ENCODE data around the gene SF3B4. TPM values are rescaled to one million over a fixed set of nuclear protein-coding genes. Genes with fewer than 3 reads are reported as not detected.

The SF3B4 gene
- total and polyA plus RNA-seq, 2 of the 8 experiments (the other 6 are each of a cell fraction or from before 2014, with no cell fraction given) = 81.1 to 122 TPM

DNA sequence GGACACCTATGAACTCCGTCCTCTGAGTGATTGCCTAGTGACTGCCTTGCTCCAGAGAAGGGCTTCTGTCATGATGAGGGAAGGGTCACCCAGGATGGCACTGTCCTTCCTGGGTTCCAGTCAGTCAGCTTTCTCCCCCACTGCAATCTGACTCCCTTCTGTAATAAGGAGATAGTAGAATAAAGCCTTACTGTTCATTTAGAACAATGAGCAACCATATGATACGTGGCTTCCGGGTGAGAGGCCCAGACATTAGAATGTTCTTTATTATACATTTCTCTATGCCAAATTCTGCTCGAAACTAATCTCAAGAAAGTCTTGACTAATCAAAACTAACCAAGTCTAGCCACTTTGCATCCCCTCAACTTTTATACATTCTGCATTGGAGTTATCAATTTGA is 17.6 kb upstream of the SF3B4 start (continued):
- no peak for TF ChIP-seq RAD21 (IDR thresholded peaks at IDR 0.05 in 1 of 2, conservative IDR thresholded peaks at IDR 0.05 in 1 of 2; ENCODE audit: low read depth in 2 of 2, low read length in 2 of 2)
- no peak for TF ChIP-seq TAF7 (optimal IDR thresholded peaks at IDR 0.05; ENCODE audit: borderline replicate concordance, low read depth, low read length)
- no peak for TF ChIP-seq CTCF (IDR thresholded peaks at IDR 0.05; ENCODE audit: control extremely low read depth in 1 of 3, insufficient read depth in 1 of 3, low read depth in 1 of 3, low read length in 3 of 3)
- TF ChIP-seq SP1 (IDR thresholded peaks at IDR 0.05; ENCODE audit: low read depth, low read length) = no peak
- TF ChIP-seq ZNF274 (IDR thresholded peaks at IDR 0.05; ENCODE audit: borderline replicate concordance, extremely low read depth, low read length) = no peak
- no peak for TF ChIP-seq SIRT6 (IDR thresholded peaks at IDR 0.05; ENCODE audit: low read length)

Measured in H1 (cell line).